8988T (cell line): ENCODE results near the gene WNK2.

Source experiments
- DNase-seq: peaks from one replicate; pipeline ENCODE4 v3.0.0; 2011

WNK2 gene

DNA sequence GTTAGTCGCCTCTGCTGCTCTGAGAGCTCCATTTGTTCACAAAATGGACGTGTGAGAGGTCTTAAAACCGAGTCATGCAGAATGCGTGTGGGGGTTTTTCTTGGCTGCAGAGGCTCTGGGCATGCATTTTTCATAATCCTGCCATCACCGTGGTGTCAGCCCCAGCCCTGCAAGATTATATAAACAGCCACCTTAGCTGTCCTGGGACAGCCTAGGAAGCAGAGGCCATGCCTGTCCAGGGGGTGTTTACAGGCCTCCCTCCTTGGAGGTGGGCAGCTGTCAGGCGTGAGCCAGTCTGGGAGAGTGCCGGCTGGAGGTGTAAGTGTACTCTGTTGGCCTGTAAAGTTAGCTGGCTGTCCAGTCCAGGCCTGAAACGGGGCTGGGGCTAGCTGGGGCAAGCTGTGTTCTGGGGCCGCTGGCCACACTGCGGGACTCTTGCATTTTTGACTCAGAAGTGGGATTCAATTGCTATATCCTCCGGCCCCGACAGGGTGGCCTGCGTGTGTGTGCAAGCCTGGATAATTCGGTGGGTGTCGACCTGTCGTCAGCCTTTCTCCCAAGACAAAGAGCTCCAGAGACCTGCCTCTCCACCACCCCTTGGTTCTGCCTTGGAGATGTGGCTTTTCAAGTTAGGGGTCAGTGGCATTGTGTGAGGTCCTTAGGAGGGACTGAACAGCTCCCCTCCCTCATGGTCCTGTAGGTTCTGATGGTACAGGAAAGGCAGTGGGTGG lies 2.4 kb downstream of the WNK2 start:
- no peak for DNase-seq

DNA sequence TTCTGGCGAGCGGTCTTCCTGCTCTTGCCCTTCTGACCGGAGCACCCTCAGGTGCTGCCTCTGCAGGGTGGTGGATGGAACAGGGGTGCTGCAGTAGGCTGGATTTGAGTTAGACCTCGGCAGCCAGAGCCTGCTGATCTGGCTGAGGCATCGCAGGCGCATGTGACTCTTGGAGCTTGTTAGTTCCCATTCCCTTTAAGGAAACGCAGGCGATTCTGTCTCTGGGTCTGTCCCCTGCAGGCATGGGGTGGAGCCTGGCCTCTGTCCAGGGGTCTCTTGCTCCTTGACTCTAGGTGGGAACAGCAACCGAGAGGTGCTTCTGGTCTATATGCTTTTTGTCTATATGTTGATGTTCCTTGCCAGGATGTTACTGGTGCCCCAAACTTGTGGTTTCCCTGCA lies 3.1 kb downstream of the WNK2 start:
- no peak for DNase-seq

DNA sequence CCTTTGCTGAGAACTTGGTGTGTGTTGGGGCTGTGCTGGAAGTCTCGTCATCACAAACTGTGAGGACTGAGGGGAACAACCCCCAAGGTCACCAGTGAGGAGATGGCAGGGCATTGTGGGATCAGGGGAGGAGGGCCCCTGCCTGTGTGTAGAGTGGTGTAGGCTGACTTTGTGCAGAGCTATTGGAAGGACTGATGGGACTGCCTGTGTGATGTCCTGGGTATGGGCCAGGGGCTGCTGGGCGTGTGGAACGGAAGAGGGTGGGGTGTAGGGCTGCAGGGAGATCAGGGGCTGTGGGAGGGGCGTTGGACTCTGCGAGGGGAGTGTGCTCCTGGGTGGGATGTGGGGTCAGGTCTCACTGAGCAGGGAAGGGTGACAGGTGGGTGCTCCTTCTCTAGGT lies 3.6 kb downstream of the WNK2 start:
- DNase-seq = no peak

DNA sequence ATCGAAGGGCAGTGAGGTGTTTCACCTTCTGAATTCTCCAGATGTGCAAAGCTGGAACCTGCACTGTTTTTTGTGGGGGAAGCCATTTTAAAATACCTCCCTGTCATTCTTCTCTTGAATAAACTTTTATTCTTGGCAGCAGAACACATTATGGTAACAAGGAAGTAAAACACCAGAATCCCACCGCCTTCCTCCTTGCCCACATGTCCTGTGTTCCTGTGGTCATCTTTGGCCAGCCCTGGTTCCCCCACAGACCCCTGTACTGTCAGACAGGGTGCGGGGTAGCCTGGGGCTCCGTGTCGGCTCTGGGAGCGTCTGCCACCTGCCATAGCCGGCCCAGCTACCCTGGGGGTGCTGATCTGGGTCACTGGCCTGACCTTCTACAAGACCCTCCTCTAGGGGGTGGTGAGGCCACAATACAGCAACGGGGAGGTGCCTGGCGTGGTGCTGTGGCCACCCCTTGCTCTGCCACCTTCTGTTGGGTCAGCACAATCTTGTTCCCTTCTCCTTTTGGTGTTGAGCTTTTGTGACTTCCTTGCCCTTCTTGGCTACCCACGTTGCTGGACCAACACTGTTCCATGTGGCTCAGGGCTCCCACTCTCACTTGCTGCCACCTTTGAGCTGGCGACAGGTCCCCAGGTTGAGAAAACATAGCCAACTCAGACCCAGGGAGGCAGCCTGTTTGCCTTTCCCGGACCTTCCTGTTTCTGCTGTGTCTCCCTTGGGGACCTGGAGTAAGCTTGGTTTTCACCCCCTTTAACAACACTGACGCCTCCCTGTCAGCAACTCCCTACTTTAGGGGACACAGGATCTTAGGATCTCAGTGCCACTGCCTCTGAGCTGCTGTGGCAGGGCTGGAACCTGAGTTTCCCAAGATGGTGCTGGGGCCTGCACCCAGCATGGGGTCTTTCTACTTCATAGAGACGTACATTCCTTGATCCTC lies 4.8 kb downstream of the WNK2 start:
- no peak for DNase-seq

DNA sequence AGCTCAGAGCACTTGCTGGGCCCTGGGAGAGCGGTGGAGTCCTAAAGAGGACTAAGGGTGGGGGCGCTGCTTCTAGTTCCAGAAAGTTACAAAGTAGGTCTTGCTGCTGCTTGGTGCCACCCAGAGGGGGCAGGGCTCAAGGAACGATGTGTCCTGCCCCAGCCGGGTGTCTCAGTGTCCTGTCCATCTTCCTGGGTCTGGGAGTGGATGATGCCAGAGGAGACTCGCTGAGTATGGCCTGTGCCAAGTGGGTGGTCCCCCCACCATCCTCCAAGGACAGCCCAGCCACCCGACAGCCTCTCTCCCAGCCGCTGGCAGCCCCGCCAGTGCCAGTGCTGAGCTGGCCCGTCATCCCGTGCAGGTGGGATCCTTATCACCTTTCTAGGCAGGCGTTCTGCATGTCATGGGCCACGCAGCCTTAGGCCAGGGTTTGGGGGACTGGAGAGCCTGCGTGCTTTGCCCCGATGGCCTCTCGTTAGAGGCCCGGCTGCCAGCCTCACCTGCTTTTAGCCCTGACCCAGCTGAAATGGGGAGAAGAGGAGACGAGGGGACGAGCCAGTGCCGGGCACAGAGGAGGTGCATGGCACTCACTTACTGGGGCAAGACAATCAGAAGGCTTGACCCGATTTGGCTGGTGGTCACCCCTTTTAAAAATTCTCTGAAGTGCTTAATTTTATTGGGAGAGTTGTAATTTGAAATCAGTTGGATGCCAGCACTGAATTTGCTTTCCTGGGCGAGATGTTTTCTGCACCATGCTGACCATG lies 5.6 kb downstream of the WNK2 start:
- DNase-seq = no peak

DNA sequence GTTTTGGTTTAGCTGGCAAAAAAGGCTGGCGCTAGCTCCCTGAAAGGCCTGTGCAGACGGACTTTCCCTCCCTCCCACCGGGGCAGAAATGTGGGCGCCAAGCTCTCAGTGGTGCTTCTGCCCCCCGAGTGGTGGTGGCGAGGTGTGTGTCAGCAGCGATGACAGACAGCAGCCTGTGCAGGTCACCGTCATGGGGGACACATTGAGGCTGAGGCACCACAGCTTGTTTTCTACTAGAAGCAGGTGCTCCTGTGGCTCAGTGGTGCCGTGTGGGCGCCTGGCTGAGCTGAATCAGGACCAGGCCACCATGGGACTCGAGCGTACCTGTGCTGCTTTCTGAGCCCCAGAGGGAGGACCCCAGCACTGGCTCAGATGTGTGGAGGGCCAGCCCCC lies 6.2 kb downstream of the WNK2 start:
- no peak for DNase-seq

DNA sequence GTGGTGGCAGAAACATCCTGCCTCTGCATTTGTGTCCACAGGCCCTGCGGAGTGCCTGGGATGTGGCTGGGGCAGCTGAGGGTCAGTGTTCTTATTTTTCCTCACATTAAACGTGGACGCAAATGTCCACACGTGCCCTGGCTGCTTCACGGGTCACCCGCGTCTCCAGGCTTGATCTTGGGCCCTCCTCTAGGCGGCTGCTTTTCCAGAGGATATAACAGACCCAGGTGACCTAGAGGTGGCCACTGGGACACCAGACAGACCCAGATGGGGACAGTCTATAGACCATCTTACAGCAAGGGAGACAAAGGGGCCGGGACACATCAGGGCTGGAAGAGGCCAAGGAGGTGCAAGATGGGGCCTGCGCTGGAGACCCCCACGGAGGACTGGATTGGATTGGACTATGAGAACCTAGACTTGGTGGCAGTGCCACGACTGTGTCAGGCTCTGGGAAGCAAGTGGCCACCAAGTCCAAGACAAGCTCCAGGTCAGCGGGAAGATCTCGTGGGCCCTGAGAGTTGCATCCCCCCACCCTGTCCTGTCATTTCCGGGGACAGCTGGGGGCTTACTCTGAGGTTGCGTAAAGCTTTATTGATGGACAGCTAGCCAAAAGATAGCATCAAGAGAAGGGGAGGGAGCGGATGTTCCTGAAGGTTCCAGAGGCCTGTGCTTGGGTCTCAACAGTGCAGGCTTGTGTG lies 6.9 kb downstream of the WNK2 start:
- no peak for DNase-seq

DNA sequence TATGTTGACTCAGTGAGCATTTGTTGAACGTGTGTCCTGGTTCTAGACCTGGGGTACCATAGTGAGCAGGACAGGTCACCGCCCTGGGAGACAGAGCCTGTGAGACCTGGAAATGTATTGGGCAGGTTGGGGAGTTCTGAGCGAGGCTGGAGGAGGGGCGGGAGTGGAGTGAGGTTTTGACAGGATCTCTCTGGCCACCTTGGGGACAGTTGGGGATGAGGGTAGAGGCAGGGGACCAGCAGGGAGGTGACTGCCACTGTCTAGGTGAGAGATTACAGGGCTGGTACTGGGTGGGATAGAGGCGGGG lies 7.4 kb downstream of the WNK2 start:
- DNase-seq = no peak

DNA sequence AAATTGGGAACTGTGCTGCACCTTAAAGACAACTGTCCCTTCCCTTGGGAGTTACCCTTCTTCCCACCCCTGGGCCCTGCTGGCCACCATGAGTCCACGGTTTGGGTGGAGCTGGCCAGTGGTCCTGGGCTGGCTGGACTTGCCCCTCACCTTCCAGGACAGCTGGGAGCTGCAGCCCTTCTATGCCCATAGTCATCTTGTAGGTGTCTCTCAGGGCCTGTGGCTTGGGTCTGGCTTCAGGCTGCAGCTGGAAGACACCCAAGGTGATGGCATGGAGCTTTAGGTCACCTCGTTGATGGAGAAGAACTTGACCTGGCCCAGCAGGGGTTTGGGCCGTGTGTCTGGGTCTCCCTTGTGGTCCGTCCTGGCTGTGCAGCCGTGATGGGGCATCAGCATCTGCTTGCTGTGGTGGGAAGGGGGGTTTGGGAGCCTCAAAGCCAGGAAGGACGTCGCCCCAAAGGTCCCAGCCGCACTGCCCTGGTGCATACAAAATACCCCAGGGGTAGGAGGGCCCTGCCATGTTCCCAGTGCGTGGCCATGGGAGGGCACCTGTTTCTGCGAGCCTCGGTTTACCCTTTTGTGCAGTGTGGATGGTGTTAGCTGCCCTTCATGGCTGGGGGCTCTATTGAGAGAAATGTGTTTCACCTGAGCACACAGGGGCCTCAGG lies 8.9 kb downstream of the WNK2 start:
- no peak for DNase-seq

DNA sequence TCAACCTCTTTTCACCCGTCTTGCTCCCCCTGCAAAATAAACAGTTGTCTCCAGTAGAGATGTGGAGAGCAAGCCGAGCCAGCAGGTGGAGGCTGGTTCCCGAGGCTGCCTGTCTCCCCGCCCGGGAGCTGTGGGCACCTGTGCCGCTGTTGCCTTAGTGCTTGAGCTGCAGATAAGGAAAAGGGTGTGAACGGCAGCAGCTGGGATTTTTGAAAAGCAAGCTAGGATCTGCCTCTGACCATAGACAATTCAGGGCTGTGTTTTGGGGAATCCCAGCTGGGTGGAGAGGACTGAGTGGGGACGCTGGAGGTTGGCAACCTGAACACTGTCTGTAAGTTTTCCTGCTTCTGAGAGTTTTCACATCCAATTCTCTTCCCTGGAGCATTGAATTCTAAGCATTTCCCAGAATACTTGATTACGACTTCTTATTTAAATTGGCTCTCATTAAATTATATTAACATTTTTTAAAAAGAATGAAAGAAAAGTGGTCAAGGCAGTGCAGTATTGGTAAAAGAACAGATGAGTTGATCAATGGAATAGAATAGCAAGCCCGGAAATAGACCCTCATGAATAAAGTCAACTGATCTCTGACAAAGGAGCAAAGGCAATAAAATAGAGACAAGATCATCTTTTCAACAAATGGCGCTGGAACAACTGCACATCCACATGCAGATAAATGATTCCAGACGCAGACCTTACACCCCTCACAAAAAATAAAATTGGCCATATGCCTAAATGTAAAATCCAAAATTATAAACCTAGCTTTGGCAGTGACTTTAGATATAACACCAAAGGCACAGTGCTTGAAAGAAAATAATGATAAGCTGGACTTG lies 9.7 kb downstream of the WNK2 start:
- no peak for DNase-seq

DNA sequence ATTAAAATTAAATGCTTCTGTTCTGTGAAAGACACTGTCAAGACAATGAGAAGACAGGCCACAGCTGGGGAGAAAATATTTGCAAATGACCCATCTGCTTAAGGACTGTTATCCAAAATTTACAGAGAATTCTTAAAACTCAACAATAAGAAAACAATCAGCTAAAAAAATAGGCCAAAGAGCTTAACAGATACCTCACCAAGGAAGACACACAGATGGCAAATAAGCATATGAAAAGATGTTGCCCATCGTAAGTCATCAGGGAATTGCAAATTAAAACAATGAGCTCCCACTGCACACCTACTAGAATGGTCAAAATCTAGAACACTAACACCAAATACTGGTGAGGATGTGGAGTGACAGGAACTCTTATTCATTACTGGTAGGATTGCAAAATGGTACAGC lies 10.3 kb downstream of the WNK2 start:
- no peak for DNase-seq

DNA sequence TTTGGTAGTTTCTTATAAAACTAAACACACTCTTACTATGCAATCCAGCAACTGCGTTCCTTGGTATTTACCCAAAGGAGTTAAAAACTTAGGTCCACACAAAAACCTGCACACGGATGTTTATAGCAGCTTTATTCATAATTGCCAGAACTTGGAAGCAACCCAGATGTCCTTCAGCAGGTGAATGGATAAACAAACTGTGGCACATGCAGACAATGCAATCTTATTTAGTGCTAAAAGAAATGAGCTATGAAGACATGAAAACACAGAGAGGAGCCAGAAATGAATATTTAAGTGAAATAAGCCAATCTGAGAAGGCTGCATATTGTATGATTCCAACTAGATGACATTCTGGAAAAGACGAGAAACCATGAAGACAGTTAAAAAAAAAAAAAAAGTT lies 10.7 kb downstream of the WNK2 start:
- DNase-seq = no peak

DNA sequence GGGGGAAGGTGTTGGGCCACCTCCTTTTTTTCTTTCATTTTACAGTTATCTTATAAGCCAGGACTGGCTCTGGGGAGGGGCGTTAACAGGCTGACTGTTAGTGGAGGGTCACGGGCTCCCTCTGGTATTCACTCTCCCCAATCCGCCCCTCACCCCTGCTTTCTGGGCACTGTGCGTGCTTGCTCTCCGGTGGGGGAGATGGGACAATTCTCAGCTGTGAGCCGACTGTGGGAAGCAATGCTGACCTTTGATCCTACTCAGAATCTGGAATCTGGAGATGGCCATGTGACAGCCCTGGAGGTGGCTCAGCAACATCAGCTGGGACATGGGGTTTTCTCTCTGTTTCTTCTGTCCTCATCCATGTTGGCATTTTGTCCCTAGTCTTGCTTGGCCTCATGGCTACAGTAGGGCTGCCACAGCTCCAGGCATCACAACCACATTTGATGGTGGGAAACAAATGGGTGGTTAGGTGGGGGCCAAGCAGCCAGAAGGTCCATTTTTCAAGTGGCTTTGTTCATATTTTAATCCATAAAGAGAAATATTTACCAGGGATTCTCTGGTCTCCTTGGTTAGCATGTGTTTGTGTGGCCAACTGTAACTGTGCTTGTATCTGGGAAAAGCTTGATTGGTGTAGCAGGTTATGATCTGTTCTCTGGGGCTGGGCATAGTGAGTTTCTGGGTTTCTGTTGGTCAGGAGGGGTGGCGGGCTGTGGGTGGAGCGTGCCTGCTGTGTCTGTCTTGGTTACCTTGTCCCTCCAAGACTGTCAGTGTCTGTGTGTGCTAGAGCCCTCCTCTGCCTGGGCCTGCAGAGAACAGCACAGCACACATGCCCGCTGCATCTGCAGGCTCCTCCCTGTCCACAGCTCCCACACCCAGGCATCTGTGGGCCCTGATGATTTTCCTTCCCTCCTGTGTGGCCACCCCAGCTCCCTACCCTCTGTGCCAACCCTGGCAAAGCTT lies 12.4 kb downstream of the WNK2 start:
- DNase-seq = no peak

DNA sequence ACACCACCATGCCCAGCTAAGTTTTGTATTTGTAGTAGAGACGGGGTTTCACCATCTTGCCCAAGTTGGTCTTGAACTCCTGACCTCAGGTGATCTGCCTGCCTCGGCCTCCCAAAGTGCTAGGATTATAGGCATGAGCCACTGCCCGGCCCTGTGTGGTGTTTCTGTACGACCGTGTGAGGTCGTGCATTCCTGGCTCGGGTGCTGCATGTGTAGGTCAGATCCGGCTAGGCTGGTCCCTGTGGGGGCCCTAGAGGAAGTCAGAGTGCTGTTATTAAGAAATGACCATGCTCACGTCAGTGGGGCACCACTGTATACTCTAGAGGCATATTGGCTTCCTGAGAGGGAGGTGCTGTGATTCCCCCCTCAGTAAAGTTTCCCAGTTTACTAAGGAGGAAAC lies 13.7 kb downstream of the WNK2 start:
- no peak for DNase-seq

DNA sequence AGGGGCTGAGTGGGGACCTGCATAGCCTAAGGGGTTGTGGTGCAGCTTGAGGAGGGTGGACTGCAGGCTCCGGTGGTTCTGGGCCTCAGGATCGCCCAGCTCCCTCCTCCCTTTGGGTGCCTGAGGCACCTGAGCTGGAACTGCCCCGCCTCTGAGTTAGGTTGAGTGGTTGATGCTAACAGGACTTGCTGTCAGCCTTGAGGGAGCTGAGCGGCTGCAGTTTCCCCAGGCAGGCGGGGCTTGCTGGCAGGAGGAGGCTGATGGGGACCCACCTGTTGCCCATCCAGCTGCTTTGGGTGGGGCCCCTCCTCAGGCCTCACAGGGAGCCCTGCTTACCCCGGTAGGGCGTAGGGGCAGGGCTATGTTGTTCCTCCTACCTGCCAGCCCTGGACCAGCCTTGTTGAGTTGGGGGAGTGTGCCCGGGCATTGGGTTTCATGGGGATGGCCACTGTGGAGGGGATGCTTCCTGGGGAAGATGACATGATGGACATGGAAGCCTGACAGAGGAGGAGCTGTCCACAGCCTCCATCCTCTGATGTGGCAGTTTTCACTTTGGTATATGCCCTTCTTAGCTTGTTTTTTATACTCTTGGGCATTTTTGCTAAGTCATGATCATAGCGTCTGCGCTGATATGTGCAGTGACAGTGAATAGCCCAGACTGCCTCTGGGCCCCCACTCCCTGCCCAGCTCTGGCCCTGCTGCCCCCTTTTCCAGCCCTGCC lies 14.3 kb downstream of the WNK2 start:
- no peak for DNase-seq

DNA sequence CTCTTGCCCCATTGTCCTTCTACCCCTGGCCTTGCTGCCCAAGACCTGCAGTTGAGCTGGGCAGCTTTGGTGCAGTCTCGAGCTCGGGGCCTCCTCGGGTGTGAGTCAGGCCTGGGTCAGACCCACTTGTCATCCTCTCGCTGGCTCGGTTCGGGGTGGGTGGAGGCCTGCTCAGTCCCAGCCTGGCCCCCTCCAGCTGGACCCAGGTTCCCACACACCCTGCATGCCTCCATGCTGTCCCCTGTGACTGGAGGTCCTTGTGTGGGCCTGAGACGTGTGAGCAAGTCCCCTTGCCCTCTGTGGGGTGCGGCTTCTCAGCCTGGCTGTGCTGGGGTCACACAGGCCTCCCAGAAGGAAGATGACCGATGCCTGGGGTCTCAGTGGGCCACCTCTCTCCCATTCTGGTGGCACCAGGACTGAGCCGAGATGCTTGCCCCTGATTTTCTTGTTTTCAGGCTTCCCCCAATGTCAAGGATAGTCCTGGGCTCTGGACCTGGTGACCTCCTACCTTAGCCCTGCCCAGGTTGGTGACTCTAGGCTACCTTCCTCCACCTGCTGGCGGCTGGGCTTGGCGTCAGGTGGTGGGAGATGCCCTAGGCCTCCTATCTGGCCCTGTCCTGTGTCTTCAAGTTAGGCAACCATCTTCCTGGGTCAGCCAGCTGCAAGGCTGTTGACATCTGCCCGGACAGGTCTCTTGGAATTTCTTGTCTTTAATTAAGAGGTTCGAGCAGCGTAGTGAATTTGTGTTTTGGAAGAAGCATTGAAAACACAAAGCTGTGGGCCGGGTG lies 15.1 kb downstream of the WNK2 start:
- DNase-seq = no peak

DNA sequence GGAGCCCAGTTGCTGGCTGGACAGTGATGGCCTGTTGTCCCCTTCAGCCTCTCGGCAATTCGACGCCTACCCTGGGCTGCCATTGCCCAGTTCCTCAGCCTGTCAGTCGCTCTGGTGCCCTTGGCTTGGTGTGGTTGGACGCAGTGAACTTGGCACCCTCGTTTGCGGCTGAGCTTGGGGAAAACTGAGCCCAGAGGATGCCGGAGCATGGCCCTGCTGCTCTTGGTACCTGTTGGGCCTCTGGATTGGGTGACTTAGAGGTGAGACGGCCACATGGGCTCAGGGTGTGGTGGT lies 16.5 kb downstream of the WNK2 start:
- no peak for DNase-seq

DNA sequence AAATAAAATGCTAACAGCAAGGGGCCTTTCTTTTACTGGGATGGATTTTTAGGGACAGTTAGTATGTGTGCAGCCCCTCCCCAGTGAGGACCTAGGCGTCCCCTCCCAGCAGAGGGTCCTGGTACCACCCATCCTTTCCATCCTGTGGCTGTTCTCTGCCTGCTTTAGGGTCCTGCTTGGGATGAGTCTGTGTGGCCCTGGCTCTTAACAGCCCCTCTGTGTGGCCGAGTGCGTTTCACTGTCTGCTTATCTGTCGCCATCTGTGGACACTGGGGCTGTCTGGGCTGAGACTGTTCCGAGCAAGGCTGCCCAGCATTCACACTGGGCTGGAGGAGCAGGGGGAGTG lies 17.0 kb downstream of the WNK2 start:
- DNase-seq = no peak

DNA sequence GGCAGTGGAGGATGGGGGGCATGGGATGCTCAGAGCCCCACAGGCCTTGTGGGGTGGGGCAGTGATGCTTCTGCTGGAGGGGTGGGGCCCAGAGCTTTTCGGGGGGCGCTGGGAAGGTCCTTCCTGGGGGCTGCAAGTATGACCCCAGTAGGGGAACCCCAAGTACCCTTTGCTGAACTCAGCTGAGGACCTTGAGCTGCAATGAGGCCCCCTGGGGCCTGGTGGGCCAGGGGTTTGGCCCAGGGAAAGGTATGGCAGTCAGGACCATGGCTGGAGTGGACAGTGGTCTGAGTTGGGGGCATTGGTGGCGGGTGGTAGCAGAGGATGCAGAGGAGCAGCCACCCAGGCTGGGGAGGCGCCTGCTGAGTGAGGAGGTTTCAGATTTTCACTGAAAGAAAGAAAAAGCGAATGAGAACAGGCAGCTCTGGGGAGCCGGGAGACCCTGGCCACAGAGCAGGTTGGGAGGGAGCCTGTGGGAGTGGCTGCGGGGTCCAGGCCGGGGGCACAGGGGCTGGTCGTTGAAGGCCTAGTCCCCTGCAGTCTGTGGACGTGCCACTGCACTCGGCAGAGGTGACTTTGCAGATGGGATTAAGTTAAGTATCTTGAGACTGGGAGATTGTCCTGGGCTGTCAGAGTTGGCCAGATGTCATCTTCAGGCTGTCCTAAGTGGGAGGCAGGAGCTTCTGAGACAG lies 19.2 kb downstream of the WNK2 start:
- no peak for DNase-seq
